Right lung (tissue), 5 donors: Measurements from ENCODE around the gene PTTG1IP. TPM values are rescaled to one million over a fixed set of nuclear protein-coding genes. Genes with fewer than 3 reads are reported as not detected.

Source experiments
- DNase-seq, 2 donors: peaks; one replicate each; pipeline ENCODE4 v3.0.0-alpha.2; 2013
- polyA plus RNA-seq, 5 donors: library from polyadenylated mRNA; unstranded; fragments of 120-200 nt; gene quantifications; one replicate each; pipeline versions ENCODE4 v1.2.1 to v1.2.3, GENCODE V29; 2013; ENCODE audit warnings: inconsistent platforms in 1 of 5, low replicate concordance in 1 of 5; ENCODE audit not compliant: insufficient read length in 5 of 5, insufficient read depth in 1 of 5

Gene PTTG1IP
- polyA plus RNA-seq, 5 donors, result 190 to 221 (median 212) TPM

DNA sequence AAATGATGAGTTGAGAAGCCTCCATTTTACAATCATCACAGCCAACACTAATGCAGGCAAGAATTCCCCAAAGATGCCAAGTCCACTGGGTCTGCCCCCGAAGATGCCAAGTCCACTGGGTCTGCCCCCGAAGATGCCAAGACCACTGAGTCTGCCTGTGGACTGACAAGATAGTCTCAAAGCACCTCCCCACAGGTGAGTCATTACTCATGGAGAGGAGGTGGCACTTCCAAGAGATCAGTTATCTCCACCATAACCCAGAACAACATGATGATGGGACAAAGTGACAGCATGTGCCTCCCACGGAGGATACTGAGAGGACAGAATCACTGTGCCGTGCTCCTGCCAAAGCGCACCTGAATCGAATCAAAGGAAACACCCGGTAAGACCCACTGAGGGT, 4.8 kb downstream of the PTTG1IP start:
- DNase-seq, result no peak

DNA sequence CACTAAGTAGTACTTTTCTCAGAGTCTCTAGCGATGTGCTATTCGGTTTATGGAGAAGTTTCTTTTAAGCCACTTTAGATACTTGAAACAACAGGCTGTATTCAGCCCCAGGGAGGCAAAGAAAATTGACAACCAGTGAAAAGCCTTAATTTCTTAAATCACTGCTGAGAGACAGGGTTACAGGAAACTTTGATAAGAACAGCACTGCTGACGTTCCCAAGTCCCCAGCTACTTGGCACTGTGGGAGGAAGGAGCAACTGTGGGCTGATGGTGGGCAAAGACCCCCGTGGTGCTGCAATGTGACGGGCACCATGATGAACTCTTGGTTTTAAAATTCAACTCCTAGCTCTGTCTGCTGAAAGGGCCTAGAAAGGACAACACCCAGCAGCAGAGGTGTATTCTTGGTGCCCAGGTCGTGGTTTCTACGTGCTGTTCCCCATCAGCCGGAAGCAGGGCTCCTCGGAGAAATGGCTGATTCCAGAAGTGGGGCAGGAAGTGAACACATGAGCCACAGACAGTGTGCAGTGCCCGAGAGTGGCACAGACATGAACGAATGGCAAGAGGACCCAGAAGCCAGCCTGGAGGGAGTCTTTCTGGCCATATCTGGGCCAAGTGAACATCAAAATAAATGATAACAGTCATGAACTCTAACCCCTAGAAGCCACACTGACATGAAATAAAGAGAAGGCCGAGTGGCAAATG, 5.3 kb downstream of the PTTG1IP start:
- no peak for DNase-seq

DNA sequence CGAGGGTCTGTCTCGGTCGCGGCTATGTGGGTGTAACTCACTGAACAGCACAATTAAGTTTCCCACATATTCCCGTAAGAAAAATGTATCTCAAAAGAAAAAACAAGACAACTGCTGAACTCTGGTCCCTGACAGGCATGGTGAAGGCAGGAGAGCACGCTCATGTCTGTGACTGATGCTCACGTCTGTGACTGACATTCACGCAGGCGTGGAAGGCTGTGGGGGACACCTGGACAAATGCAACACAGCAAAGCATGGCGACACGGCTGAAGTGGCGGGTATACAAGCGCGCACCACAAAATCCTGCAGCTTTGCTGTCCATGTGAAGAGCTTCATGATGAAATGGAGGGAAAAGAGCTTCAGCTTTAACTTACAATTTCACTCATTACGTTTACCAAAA, 6.0 kb downstream of the PTTG1IP start:
- no peak for DNase-seq

DNA sequence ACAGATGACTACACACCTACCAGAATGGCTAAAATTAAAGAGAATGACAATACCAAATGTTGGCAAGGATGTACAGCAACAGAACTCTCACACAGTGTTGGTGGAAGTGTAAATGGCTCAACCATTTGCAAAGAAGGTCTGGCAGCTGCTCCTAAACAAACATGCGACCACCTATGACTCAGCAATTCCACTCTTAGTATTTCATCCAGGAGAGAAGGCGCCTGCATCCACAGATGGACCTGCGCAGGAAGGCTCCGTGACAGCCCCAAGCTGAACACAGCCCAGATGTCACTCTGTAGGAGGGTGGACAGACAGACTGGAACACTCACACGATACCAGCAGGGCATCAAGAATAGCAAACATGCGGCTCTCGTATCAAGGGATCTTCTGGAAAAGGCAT, 6.7 kb downstream of the PTTG1IP start:
- DNase-seq, result no peak

DNA sequence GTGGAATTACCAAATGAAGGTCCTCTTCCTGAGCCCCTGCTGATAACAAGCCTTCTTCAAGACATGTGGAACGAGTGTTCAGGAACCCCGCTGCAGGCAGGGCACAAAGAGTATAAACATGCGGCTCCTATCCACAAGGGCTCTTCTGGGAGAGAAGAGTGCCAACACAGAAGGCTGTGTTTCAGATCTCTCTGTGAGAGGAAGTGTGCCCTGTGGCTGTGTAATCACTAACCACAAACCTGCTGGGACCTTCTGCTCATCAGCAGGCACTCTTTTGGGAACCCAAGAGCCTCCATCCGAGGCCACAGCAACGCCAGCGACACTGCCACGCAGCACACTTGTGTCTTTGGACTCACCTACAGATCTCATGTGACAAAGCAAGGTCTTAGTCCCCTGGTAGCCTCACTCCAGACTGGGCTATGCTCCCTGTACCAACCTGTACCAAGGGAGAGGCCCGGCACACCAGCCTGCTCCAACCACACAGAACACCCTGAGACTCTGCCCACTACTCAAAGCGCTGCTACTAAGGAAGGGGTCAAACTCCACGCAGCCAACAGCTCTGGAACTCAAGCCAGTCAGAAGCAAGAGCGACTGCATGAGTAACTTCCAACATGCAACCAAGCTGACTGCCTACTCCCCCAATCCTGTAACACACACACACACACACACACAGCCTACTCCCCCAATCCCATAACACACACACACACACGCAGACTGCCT, 7.8 kb downstream of the PTTG1IP start:
- no peak for DNase-seq

DNA sequence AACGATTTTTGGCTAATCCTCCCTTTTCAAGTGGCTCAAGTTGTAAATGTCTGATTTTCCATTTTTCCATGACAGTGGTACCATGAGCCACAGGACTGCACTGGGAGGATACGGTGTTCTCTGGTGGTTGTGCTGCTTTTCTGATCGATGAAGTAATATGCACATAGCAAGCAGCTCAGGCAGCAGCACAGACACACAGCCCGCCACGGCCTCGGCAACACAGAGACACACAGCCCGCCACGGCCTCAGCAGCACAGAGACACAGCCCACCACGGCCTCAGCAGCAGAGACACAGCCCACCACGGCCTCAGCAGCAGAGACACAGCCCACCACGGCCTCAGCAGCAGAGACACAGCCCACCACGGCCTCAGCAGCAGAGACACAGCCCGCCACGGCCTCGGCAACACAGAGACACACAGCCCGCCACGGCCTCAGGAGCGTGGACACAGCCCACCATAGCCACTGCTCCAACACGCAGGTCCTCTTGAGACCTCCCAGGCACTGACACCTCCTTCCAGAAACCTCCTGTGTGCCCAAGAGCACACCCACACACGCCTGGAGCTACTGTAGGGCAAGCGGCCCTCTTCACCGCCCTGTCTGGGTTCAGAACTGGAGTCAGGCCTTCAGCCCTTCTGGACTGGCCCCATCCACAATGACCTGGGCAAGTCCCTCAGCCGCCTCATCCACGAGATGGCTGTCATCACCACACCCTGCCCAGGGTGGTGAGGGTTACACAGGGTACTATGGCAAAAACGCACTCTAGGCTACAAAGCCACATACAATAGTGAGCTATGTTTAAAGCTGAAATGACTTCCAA, 10.4 kb downstream of the PTTG1IP start:
- DNase-seq, result no peak

DNA sequence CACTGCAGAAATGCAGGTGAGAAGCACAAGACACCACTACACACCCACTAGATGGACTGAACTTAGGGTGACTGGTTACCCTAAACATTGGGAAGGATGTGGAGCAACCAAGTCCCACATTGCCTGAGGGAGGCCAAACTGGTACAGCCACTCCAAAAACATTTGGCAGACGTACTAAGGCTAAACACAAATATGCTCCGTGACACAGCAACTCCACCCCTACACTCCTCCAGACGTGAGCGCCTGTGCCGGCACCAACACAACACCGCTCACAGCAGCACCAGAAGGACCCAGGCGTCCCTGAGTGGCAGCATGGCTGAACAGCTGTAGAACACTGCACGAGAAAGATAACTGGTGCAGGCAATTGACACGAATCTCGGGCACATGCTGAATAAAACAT, 14.7 kb downstream of the PTTG1IP start:
- no peak for DNase-seq

DNA sequence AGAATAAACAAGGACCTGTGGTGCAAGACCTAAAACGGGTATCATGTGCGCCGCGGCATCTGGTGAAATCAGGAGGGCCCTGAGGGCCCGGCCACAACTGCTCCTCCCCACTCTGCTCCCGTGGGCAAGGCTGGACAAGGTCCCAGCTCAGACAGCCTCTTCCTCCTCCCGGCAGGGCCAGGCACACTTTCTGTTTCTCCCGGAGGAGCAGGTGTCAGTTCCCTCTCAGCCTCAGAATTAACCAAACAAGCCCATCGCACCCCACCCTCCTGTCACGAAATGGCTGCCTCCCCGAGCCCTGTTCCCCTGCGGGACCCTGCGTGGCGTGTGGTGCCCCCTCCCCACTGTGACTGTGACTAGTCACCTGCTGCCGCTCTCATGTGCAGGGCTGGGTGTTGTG, 15.2 kb downstream of the PTTG1IP start:
- DNase-seq, result no peak

DNA sequence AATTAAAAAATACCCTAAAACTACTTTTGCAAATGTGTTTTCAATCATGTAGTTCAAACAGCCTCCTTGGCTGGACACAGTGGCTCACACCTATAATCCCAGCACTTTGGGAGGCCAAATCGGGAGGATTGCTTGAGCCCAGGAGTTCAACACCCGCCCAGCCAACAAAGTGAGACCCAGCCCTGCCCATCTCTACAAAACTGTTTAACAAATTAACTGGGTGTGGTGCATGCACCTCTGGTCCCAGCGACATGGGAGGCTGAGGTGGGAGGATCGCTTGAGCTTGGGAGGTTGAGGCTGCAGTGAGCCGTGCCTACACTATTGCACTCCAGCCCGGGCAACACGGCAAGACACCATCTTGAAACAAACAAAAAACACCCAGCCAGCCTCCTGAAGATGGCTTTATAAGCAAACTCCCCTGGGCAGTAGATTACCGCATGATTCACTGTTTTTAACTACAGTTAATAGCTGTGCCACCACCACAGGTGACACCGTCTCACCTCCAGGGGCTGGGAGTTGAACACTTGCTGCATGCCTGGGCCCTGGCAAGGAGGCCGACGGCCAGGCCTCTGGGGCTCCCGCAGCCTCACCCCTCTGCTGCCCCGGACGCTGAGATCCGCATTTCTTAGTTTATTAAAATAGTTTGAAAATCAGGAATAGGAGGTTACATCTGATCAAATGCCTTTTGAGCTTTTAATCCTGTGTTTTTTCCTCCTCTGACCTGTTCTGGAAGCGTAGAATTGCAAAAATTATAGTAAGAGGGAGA, 16.2 kb downstream of the PTTG1IP start:
- DNase-seq, result no peak

DNA sequence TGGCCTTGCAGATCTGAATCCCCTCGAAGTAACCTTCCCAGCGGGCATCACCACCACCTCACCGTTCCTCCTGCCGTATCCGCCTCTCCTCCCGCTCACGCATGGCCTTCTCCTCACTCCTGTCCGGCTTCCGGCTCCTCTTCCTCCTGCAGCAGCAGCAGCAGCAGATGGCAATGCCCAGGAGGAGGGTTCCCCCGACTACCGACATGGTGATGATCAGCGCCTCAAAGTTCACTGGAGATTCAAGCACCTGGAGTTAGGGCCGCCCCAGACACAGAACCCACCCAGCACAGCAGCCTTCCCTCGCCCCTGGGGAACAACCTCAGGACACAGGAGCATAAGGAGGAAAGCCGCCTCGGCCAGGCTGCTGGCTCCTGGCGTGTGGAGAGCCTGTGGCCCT, 17.4 kb downstream of the PTTG1IP start:
- DNase-seq, result no peak

DNA sequence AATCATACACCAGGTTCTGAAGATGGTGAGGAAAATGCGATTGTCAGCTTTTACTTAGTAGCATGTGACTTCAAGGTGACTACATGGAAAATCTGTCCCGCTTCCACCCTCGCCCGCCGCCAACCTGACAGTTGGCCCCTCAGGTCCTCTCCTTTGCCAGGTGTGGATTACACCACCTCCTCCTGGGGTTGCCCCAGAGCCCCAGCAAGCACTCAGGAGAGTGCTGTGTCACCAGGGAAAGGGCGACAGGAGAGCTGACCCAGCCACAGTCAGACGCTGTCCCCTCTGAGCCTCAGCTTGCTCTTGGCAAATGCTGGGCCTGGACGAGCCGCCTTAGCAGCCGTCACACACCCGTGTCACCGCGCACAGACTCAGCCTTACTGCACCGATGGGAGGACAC, 17.9 kb downstream of the PTTG1IP start:
- DNase-seq, result no peak

DNA sequence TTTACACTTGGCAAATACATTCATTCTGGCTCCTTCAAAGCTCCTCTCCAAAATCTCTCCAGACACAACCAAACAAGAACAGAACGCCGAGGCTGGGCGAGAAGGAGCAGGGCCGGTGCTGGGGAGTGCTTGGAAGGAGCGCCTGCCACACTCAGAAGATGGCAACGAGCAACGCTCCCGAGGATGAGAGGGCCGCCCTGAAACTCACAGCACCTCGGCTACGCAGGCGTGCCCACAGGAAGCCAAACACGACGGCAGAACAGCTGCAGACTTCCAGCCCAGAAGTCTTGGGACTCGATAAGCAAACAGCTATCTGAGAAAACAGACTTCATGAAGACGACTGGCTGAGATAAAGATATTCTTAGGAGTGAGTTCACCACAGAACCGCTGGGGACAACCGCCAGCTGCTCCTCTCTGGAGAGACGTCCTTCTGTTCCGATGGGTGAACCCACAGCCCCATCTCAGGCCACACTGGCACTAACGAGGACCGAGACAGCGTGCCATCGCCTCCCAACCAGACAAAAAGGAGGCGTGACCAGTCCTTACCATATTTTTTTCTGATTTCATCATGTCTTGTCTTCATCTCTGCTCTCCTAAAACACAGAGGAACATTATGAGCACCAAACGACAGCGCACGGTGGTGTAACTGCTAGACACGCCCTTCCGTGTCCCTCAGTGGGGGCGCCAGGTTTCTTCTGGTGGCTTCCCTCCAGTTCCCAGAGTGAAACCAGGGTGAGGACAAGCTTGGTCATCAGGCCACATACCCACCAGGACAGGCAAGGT, 18.6 kb downstream of the PTTG1IP start:
- DNase-seq, result no peak

DNA sequence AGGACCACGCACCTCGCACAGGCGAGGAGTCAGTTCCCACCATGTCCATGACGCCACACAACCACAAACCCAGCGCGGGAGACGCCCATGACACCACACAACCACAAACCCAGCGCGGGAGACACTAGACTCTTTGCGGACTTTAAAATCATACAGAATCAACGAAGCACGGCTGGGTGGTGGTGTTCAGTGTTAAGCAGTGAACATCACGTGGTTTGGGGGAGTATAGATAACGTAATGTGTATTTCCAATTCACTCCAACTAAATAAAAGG, 19.2 kb downstream of the PTTG1IP start:
- DNase-seq, result no peak

DNA sequence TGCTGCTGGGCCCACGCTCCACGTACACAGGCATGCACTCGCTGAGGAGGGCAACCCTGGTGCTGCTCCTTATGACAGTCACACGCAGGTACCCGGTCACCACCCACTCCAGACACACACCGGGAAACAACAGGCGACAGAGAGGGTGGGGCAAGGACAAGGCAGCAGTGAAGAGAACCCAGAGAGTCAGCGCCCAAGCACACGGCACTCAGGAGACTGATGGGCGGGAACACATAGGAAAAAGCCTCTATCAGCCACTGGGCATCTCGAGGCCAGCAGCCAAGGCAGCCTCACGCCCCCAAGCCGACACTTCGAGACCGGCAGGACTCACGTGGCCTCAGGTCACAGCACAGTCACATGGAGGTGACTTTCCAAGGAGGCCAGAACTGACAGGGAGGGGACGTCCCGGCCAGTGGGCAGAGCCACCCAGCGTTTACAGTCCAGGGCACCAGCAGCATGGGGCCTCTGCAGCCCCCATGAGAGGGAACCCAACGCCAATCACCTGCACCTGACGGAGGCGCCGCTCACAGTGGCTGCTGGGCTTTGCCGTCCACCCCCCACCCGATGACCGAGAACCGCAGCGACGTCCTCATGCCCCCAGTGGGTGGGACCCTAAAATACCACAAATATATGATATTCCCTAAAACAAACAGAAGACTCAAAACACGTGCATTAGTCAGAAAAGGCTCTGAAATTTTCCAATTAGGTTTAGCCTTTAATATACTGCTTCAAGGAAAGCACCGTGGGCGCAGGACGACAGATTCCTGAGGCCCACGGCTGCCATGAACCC, 19.7 kb downstream of the PTTG1IP start:
- no peak for DNase-seq

DNA sequence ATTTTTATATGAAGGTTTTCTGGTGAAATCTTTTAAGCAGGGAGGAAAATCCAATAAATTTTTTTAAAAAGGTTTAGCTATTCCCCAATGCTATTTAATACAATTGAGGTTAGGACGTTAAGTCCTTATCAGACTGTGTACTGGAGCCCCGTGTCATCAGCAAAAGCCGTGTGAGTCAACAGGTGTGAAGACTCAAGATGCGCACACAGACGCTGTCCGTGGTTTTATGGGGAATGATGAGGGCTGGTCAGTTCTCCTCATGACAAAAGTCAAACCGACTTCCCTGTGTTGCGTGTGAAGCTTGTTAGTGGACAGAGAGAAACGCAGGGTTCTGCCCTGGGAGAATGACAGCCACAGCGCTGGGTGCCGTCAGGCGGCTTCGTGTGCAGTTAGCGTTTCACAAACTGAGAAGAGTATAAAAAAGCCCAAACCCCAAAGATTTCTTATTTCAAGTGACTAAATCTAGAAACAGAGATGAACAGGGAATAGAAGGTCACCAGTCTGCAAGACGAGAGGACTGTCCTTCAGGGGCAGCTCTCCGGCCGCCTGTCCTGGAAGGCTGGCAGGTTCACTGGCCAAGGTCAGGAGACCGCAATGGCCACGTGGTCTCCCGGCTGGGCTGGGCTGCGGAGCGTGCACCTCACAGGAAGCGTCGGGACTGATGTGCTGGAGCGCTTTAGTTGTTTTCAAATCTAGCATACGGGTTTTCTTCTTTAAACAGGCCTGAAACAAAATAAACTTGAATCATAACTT, 22.4 kb downstream of the PTTG1IP start:
- no peak for DNase-seq

DNA sequence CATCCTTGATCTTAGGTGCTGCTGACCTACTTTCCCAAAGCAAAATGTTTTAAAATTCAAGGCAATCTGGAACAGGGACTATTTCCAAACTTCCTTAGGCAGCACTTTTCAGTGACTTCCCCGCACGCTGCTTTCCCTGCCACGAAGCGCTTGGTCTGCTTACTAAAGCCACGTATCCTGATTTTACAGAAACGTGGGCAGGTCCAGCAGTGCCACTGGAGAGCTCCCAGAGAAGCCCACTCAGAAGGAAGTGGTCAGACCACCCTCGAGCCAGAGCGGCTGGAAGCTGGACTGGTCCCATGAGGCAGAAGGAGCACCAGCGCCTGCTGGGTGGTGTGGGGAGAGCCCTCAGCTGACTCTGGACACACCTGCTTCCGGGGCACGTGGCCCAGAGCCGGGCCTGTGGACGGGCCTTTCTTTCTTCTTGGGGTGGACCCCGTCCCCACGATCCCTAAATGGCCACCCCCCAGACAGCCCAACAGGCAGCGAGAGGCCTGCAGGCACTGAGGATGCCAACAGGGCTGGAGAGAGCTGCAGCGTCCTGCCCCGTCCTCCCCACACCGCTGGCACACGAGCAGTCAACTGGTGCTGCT, 23.2 kb downstream of the PTTG1IP start:
- DNase-seq, result no peak

DNA sequence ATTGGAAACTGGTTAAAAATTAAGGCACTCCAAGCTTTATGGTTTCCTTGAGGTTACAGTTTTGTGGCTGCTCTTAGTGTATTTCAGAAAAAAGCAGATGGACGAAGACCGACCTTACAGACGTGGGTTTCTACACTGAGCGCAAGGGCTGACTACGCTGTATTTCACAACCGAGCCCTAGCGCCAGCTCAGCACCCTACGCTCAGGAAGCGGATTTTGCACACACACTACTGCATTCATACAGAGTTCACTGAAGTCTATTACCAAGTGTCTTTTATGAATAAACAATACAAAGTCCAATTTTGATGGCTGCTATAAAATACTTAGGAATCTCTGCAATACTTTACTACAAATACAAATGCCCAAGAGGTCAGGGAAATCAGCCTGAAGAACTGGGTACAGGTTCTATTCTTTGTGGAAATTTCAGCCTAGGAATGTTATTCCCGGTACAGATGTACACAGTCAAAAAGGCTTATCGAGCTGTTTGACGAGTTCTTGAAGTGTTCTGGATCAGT, 23.8 kb downstream of the PTTG1IP start:
- DNase-seq, result no peak

DNA sequence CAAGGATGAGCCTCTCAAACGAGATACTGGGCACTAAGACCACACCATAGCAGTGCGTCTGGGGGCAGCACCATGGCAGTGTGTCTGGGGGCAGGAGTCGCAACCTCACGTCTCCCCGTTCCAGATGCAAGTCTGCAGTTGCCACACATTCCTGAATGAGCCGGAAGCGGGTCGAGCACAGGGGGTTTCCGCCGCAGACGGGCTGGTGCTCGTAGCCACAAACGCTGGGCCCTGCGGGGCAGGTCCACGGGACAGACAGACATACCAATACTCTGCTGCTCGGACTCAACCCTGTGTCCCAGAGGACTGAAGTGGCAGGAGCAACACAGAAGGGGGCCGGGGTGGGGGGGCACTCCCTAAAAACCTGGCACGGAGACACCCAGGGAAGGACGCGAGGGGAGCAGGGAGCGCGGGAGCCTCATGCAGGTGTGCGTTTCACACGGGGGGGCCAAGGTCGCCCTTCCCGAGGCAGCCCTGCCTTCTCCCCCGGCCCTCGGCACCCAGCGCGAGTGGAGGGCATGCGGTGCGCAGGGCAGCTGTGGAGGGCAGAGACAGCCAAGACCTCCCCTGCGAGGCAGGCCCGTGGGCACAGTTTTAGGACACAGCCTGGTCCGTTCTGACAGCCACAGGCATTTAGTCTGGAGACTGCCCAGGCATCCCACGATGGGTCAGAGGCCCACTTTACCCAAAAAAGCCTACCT, 24.5 kb downstream of the PTTG1IP start:
- DNase-seq, result no peak
